Liver (tissue), 9 donors: ENCODE measurements around the gene FBXL4. TPM values are rescaled to one million over a fixed set of nuclear protein-coding genes. Genes with fewer than 3 reads are reported as not detected.

Experiments
- DNase-seq: peaks from one replicate; pipeline ENCODE4 v3.0.0-alpha.2; 2017; ENCODE audit warnings: low spot score
- H3K27ac ChIP-seq, 2 donors: one replicate each; pipeline ENCODE4 v1.7.0; 2013; ENCODE audit warnings: inconsistent platforms in 2 of 2, low read length in 2 of 2, control low read depth in 1 of 2, low read depth in 1 of 2, mild to moderate bottlenecking in 1 of 2
- H3K27me3 ChIP-seq, 4 donors: one replicate each; pipeline versions ENCODE4 v1.6.1 to v1.7.0; 2013; ENCODE audit warnings: low read length in 3 of 4, inconsistent platforms in 1 of 4, mild to moderate bottlenecking in 1 of 4, moderate library complexity in 1 of 4; ENCODE audit not compliant: control insufficient read depth in 4 of 4, insufficient read depth in 4 of 4
- H3K36me3 ChIP-seq, 4 donors: one replicate each; pipeline versions ENCODE4 v1.6.1 to v1.7.0; 2013; ENCODE audit warnings: low read length in 3 of 4, mild to moderate bottlenecking in 3 of 4, low read depth in 1 of 4, moderate library complexity in 1 of 4; ENCODE audit not compliant: control insufficient read depth in 4 of 4, insufficient read depth in 3 of 4
- H3K4me1 ChIP-seq, 4 donors: one replicate each; pipeline versions ENCODE4 v1.6.1 to v1.7.0; 2013; ENCODE audit warnings: low read length in 3 of 4, mild to moderate bottlenecking in 3 of 4, moderate library complexity in 1 of 4; ENCODE audit not compliant: control insufficient read depth in 4 of 4, insufficient read depth in 4 of 4
- H3K4me3 ChIP-seq, 3 donors: one replicate each; pipeline versions ENCODE4 v1.6.1 to v1.7.0; 2013; ENCODE audit warnings: low read length in 3 of 3, control low read depth in 1 of 3, low read depth in 1 of 3, mild to moderate bottlenecking in 1 of 3
- H3K9ac ChIP-seq, 2 donors: one replicate each; pipeline ENCODE4 v1.7.0; 2013; ENCODE audit warnings: low read length in 2 of 2, mild to moderate bottlenecking in 2 of 2, moderate library complexity in 2 of 2, control low read depth in 1 of 2, low read depth in 1 of 2
- H3K9me3 ChIP-seq, 4 donors: one replicate each; pipeline versions ENCODE4 v1.6.1 to v1.7.0; 2013; ENCODE audit warnings: low read length in 3 of 4; ENCODE audit not compliant: control insufficient read depth in 4 of 4
- EGR1 ChIP-seq, 2 donors: IDR thresholded peaks; 2 replicates each; pipeline ENCODE4 v1.6.1; 2016 to 2018; ENCODE audit warnings: antibody characterized with exemption in 2 of 2, low read depth in 2 of 2
- FOXA1 ChIP-seq: IDR thresholded peaks from 2 replicates; pipeline ENCODE4 v1.6.1; 2016; ENCODE audit warnings: antibody characterized with exemption
- FOXA2 ChIP-seq: IDR thresholded peaks from 2 replicates; pipeline ENCODE4 v1.6.1; 2016; ENCODE audit warnings: antibody characterized with exemption
- GABPA ChIP-seq, 2 donors: IDR thresholded peaks in 1 of 2; conservative IDR thresholded peaks in 1 of 2; 2 replicates each; pipeline ENCODE4 v1.6.1; 2016; ENCODE audit warnings: antibody characterized with exemption in 2 of 2, mild to moderate bottlenecking in 1 of 2, moderate library complexity in 1 of 2
- HNF4A ChIP-seq, 2 donors: conservative IDR thresholded peaks; 2 replicates each; pipeline ENCODE4 v1.6.1; 2016; ENCODE audit warnings: antibody characterized with exemption in 2 of 2, mild to moderate bottlenecking in 2 of 2
- HNF4G ChIP-seq: IDR thresholded peaks from 2 replicates; pipeline ENCODE4 v1.6.1; 2016; ENCODE audit warnings: antibody characterized with exemption
- JUND ChIP-seq, 2 donors: IDR thresholded peaks; 2 replicates each; pipeline ENCODE4 v1.6.1; 2016; ENCODE audit warnings: antibody characterized with exemption in 2 of 2
- NR2F2 ChIP-seq: IDR thresholded peaks from 2 replicates; pipeline ENCODE4 v1.6.1; 2016; ENCODE audit warnings: antibody characterized with exemption
- RAD21 ChIP-seq, 2 donors: IDR thresholded peaks; 2 replicates each; pipeline ENCODE4 v1.6.1; 2016; ENCODE audit warnings: antibody characterized with exemption in 2 of 2, mild to moderate bottlenecking in 2 of 2
- RXRA ChIP-seq, 2 donors: IDR thresholded peaks; 2 replicates each; pipeline ENCODE4 v1.6.1; 2017 to 2018; ENCODE audit warnings: antibody characterized with exemption in 2 of 2, mild to moderate bottlenecking in 1 of 2
- SP1 ChIP-seq: IDR thresholded peaks from 2 replicates; pipeline ENCODE4 v1.6.1; 2018; ENCODE audit warnings: antibody characterized with exemption, mild to moderate bottlenecking
- TAF1 ChIP-seq: conservative IDR thresholded peaks from 2 replicates; pipeline ENCODE4 v1.6.1; 2016; ENCODE audit warnings: antibody characterized with exemption, mild to moderate bottlenecking
- YY1 ChIP-seq: IDR thresholded peaks from 2 replicates; pipeline ENCODE4 v1.6.1; 2016; ENCODE audit warnings: antibody characterized with exemption, mild to moderate bottlenecking
- polyA plus RNA-seq, 2 donors: library from polyadenylated mRNA; stranded (reverse) in 1 of 2; unstranded in 1 of 2; fragments of 200-250 nt in 1 of 2; fragments of >200 nt in 1 of 2; fragmentation: Nextera tagmentation in 1 of 2; extraction: Ambion mirVana in 1 of 2; gene quantifications; one replicate each; pipeline versions ENCODE4 v1.2.1 to v1.2.3, GENCODE V29; 2013 to 2015
- total RNA-seq, 2 donors: library from RNA; depleted of rRNA; stranded (reverse); fragments of >200 nt; gene quantifications; one replicate each; pipeline ENCODE4 v1.2.3, GENCODE V29; 2014
- TF ChIP-seq, protein P1 (sequence below): IDR thresholded peaks from 2 replicates; pipeline ENCODE4 v1.6.1; 2016; ENCODE audit warnings: antibody characterized with exemption, mild to moderate bottlenecking
- TF ChIP-seq, protein P2 (sequence below): IDR thresholded peaks from 2 replicates; pipeline ENCODE4 v1.6.1; 2016; ENCODE audit warnings: antibody characterized with exemption
- TF ChIP-seq, protein P3 (sequence below): IDR thresholded peaks from 2 replicates; pipeline ENCODE4 v1.6.1; 2016; ENCODE audit warnings: antibody characterized with exemption
- TF ChIP-seq, protein P4 (sequence below): fragments of 150-350 bp; IDR thresholded peaks from 2 replicates; pipeline ENCODE4 v1.5.1; 2017; ENCODE audit warnings: improper control_type of control experiment, low read depth, low read length; ENCODE audit not compliant: missing input control
- TF ChIP-seq, protein P5 (sequence below): IDR thresholded peaks from 2 replicates; pipeline ENCODE4 v1.6.1; 2016; ENCODE audit warnings: antibody characterized with exemption
- donor health status: healthy.
- donor health status: healthy.
- donor health status: healthy.
- donor health status: healthy.
- donor health status: healthy.

The FBXL4 gene
- total and polyA plus RNA-seq, 4 donors = 4.1 to 18.8 (median 14.0) TPM

DNA sequence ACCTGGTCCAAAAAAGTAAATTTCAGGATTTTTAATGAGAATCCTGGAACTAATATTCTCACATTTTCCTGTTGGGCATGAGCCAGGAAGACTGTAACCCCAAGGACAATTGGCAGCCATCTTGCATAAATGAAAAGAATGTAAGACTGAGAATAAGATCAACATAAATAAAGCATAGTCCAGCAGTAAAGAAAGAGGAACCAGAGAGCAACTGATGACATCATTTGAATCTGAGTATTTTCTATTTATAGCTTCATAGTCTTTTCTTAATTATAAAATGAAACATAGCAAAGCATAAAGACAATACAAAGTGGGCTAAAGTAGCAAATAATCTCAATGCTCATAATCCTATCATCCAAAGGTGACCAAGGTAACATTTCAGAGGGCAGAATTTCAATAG is 26.6 kb upstream of the FBXL4 start:
- H3K9me3 ChIP-seq = no peaks in the 10 kb centered on the region
- DNase-seq = no peak
- no peaks in the 10 kb centered on the region for H3K27me3 ChIP-seq
- no peaks in the 10 kb centered on the region for H3K36me3 ChIP-seq
- no peak overlapping the region for H3K27ac ChIP-seq
- no peak overlapping the region for H3K9ac ChIP-seq
- H3K4me3 ChIP-seq = no peak overlapping the region
- no peak for TF ChIP-seq SP1
- TF ChIP-seq RAD21 (IDR thresholded peaks at IDR 0.05) = no peak
- TF ChIP-seq, protein P1, sequence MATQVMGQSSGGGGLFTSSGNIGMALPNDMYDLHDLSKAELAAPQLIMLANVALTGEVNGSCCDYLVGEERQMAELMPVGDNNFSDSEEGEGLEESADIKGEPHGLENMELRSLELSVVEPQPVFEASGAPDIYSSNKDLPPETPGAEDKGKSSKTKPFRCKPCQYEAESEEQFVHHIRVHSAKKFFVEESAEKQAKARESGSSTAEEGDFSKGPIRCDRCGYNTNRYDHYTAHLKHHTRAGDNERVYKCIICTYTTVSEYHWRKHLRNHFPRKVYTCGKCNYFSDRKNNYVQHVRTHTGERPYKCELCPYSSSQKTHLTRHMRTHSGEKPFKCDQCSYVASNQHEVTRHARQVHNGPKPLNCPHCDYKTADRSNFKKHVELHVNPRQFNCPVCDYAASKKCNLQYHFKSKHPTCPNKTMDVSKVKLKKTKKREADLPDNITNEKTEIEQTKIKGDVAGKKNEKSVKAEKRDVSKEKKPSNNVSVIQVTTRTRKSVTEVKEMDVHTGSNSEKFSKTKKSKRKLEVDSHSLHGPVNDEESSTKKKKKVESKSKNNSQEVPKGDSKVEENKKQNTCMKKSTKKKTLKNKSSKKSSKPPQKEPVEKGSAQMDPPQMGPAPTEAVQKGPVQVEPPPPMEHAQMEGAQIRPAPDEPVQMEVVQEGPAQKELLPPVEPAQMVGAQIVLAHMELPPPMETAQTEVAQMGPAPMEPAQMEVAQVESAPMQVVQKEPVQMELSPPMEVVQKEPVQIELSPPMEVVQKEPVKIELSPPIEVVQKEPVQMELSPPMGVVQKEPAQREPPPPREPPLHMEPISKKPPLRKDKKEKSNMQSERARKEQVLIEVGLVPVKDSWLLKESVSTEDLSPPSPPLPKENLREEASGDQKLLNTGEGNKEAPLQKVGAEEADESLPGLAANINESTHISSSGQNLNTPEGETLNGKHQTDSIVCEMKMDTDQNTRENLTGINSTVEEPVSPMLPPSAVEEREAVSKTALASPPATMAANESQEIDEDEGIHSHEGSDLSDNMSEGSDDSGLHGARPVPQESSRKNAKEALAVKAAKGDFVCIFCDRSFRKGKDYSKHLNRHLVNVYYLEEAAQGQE = no peak
- TF ChIP-seq, protein P2, sequence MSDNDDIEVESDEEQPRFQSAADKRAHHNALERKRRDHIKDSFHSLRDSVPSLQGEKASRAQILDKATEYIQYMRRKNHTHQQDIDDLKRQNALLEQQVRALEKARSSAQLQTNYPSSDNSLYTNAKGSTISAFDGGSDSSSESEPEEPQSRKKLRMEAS = no peak
- TF ChIP-seq EGR1 (IDR thresholded peaks at IDR 0.05; ENCODE audit: low read depth in 2 of 2) = no peak
- TF ChIP-seq YY1 = no peak
- TF ChIP-seq, protein P3, sequence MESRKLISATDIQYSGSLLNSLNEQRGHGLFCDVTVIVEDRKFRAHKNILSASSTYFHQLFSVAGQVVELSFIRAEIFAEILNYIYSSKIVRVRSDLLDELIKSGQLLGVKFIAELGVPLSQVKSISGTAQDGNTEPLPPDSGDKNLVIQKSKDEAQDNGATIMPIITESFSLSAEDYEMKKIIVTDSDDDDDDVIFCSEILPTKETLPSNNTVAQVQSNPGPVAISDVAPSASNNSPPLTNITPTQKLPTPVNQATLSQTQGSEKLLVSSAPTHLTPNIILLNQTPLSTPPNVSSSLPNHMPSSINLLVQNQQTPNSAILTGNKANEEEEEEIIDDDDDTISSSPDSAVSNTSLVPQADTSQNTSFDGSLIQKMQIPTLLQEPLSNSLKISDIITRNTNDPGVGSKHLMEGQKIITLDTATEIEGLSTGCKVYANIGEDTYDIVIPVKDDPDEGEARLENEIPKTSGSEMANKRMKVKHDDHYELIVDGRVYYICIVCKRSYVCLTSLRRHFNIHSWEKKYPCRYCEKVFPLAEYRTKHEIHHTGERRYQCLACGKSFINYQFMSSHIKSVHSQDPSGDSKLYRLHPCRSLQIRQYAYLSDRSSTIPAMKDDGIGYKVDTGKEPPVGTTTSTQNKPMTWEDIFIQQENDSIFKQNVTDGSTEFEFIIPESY = no peak
- TF ChIP-seq TAF1 = no peak
- TF ChIP-seq JUND (IDR thresholded peaks at IDR 0.05) = no peak
- TF ChIP-seq FOXA1 = no peak
- TF ChIP-seq RXRA (IDR thresholded peaks at IDR 0.05) = no peak
- TF ChIP-seq NR2F2 = no peak
- no peak for TF ChIP-seq HNF4A (conservative IDR thresholded peaks at IDR 0.05)
- no peak for TF ChIP-seq GABPA (IDR thresholded peaks at IDR 0.05 in 1 of 2, conservative IDR thresholded peaks at IDR 0.05 in 1 of 2)
- no peak for TF ChIP-seq FOXA2
- no peak for TF ChIP-seq HNF4G
- TF ChIP-seq, protein P4, sequence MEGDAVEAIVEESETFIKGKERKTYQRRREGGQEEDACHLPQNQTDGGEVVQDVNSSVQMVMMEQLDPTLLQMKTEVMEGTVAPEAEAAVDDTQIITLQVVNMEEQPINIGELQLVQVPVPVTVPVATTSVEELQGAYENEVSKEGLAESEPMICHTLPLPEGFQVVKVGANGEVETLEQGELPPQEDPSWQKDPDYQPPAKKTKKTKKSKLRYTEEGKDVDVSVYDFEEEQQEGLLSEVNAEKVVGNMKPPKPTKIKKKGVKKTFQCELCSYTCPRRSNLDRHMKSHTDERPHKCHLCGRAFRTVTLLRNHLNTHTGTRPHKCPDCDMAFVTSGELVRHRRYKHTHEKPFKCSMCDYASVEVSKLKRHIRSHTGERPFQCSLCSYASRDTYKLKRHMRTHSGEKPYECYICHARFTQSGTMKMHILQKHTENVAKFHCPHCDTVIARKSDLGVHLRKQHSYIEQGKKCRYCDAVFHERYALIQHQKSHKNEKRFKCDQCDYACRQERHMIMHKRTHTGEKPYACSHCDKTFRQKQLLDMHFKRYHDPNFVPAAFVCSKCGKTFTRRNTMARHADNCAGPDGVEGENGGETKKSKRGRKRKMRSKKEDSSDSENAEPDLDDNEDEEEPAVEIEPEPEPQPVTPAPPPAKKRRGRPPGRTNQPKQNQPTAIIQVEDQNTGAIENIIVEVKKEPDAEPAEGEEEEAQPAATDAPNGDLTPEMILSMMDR = no peak
- TF ChIP-seq, protein P5, sequence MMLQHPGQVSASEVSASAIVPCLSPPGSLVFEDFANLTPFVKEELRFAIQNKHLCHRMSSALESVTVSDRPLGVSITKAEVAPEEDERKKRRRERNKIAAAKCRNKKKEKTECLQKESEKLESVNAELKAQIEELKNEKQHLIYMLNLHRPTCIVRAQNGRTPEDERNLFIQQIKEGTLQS = no peak
- peaks cover 0 to 4% (median under 1%) of the 10 kb centered on the region in 4 donors for H3K4me1 ChIP-seq
